OCI-LY7 (cell line): ENCODE results near the gene CRACDL. TPM values are rescaled to one million over a fixed set of nuclear protein-coding genes. Genes with fewer than 3 reads are reported as not detected.

Experiments used
- BruUV-seq: library from RNA; stranded (reverse); fragments of 400-500 nt; replicated peaks from 2 replicates; lab custom pipeline; 2021; lab: Mats Ljungman, UMichigan
- CTCF ChIA-PET: fragments of 300-600 bp; sonication (Branson Sonifier 250); formaldehyde crosslinking; loops from one replicate; lab custom pipeline; 2022; ENCODE audit warnings: antibody characterized with exemption; ENCODE audit not compliant: unreplicated experiment; lab: Charles Lee
- POLR2A ChIA-PET: fragments of 300-600 bp; sonication (Branson Sonifier 250); formaldehyde crosslinking; loops from one replicate; lab custom pipeline; 2022; ENCODE audit warnings: antibody characterized with exemption; lab: Charles Lee
- DNase-seq: peaks from one replicate; pipeline ENCODE4 v3.0.0-alpha.2; 2015; ENCODE audit warnings: low spot score
- H2AFZ ChIP-seq: fragments of 200-600 bp; sonication (generic), shearing (Covaris generic); 2 replicates; pipeline ENCODE4 v1.6.1; 2014; ENCODE audit warnings: mild to moderate bottlenecking, antibody characterized with exemption, low read length, moderate library complexity
- H3K27ac ChIP-seq: fragments of 200-600 bp; sonication (generic); 2 replicates; pipeline ENCODE4 v1.5.1; 2014; ENCODE audit warnings: mixed run types, low read depth, mild to moderate bottlenecking, moderate library complexity, low read length, inconsistent platforms; ENCODE audit not compliant: poor library complexity, severe bottlenecking
- H3K36me3 ChIP-seq: fragments of 200-600 bp; sonication (generic); 2 replicates; pipeline ENCODE4 v1.6.1; 2014; ENCODE audit warnings: mild to moderate bottlenecking, antibody characterized with exemption, low read length, moderate library complexity, mixed read lengths; ENCODE audit not compliant: insufficient read depth
- H3K4me1 ChIP-seq: fragments of 200-600 bp; sonication (generic); 2 replicates; pipeline ENCODE4 v1.5.1; 2014; ENCODE audit warnings: mild to moderate bottlenecking, low read length; ENCODE audit not compliant: insufficient read depth, poor library complexity, severe bottlenecking
- H3K4me2 ChIP-seq: fragments of 200-600 bp; sonication (generic); 2 replicates; pipeline ENCODE4 v1.6.1; 2014; ENCODE audit warnings: mild to moderate bottlenecking, low read length
- H3K4me3 ChIP-seq: fragments of 200-600 bp; sonication (generic); 2 replicates; pipeline ENCODE4 v1.5.1; 2014; ENCODE audit warnings: mild to moderate bottlenecking, low read depth, low read length; ENCODE audit not compliant: poor library complexity, severe bottlenecking
- H3K79me2 ChIP-seq: fragments of 200-600 bp; sonication (generic); 2 replicates; pipeline ENCODE4 v1.6.1; 2016; ENCODE audit warnings: low read depth, mild to moderate bottlenecking, low read length, moderate library complexity, mixed read lengths; ENCODE audit not compliant: insufficient read depth
- H3K9me2 ChIP-seq: fragments of 200-600 bp; sonication (generic); 2 replicates; pipeline ENCODE4 v1.6.1; 2016; ENCODE audit warnings: mild to moderate bottlenecking, low read length, mixed read lengths; ENCODE audit not compliant: insufficient read depth
- H3K9me3 ChIP-seq: fragments of 200-600 bp; sonication (generic); 2 replicates; pipeline ENCODE4 v1.6.1; 2014; ENCODE audit warnings: mild to moderate bottlenecking, mixed run types, low read length, mixed read lengths
- H4K20me1 ChIP-seq: fragments of 200-600 bp; sonication (generic); 2 replicates; pipeline ENCODE4 v1.6.1; 2014; ENCODE audit warnings: mild to moderate bottlenecking, antibody characterized with exemption, low read length, moderate library complexity, mixed read lengths; ENCODE audit not compliant: insufficient read depth
- CTCF ChIP-seq: fragments of 200-600 bp; sonication (generic); conservative IDR thresholded peaks from 2 replicates; pipeline ENCODE4 v1.5.1; 2014; ENCODE audit warnings: mild to moderate bottlenecking, antibody characterized with exemption, low read length, moderate library complexity, mixed read lengths
- EZH2phosphoT487 ChIP-seq: fragments of 200-600 bp; sonication (generic); IDR thresholded peaks from 2 replicates; pipeline ENCODE4 v1.6.1; 2018; ENCODE audit warnings: low read depth, borderline replicate concordance, mild to moderate bottlenecking, mixed run types, antibody characterized with exemption, low read length, moderate library complexity, mixed read lengths
- intact Hi-C: fragments of 100-400 bp; cut with micrococcal nuclease; formaldehyde crosslinking; loops from one replicate; pipeline ENCODE4 v1.10.0; 2022; ENCODE audit not compliant: unreplicated experiment
- total RNA-seq, 2 experiments: library from RNA; depleted of rRNA in 1 of 2; stranded (reverse); fragments of >200 nt in 1 of 2; shearing (Covaris generic) in 1 of 2; gene quantifications; 2 replicates each; pipeline ENCODE4 v1.2.3, GENCODE V29; 2014 to 2022

The CRACDL gene
- total RNA-seq, 2 experiments from 2014 or later, result 0.03 to 0.13 TPM

GRCh38 chr2:98826856-98827255 lies 109.2 kb downstream of the CRACDL start:
- H2AFZ ChIP-seq, result no peak overlapping the region
- CTCF ChIA-PET, result no interaction called here
- H3K36me3 ChIP-seq, result no peaks in the 10 kb centered on the region
- no peak overlapping the region for H3K27ac ChIP-seq
- POLR2A ChIA-PET, result no interaction called here
- H3K4me1 ChIP-seq, result peaks cover 19% of the 10 kb centered on the region
- intact Hi-C loops, result no loop called here
- no peaks in the 10 kb centered on the region for H3K9me3 ChIP-seq
- no peak for DNase-seq
- H3K4me3 ChIP-seq, result no peak overlapping the region
- H3K9me2 ChIP-seq, result no peaks in the 10 kb centered on the region
- H4K20me1 ChIP-seq, result no peaks in the 10 kb centered on the region
- no TSS peak for BruUV-seq
- H3K4me2 ChIP-seq, result no peak overlapping the region
- no peaks in the 10 kb centered on the region for H3K79me2 ChIP-seq
- no peak for TF ChIP-seq EZH2phosphoT487
- TF ChIP-seq CTCF, result no peak

GRCh38 chr2:98825858-98826257 lies 110.2 kb downstream of the CRACDL start:
- Histone ChIP-seq H3K4me2 (no peak overlapping the region), H3K27ac (no peak overlapping the region), H3K79me2 (no peaks in the 10 kb centered on the region), H4K20me1 (no peaks in the 10 kb centered on the region), H3K4me1 (peaks cover 19% of the 10 kb centered on the region), H2AFZ (no peak overlapping the region), H3K9me3 (no peaks in the 10 kb centered on the region), H3K4me3 (no peak overlapping the region), H3K36me3 (no peaks in the 10 kb centered on the region), H3K9me2 (no peaks in the 10 kb centered on the region)
- DNase-seq, result no peak
- ChIA-PET CTCF (no interaction called here), POLR2A (no interaction called here)
- no TSS peak for BruUV-seq
- intact Hi-C loops, result no loop called here
- TF ChIP-seq CTCF (no peak), EZH2phosphoT487 (no peak)

GRCh38 chr2:98825404-98825803 lies 110.6 kb downstream of the CRACDL start:
- CTCF ChIA-PET, result no interaction called here
- intact Hi-C loops, result no loop called here
- Histone ChIP-seq H3K4me3 (no peak overlapping the region), H3K4me2 (no peak overlapping the region), H3K79me2 (no peaks in the 10 kb centered on the region), H3K36me3 (no peaks in the 10 kb centered on the region), H3K27ac (no peak overlapping the region), H3K4me1 (peaks cover 19% of the 10 kb centered on the region), H2AFZ (no peak overlapping the region), H4K20me1 (no peaks in the 10 kb centered on the region), H3K9me3 (no peaks in the 10 kb centered on the region), H3K9me2 (no peaks in the 10 kb centered on the region)
- DNase-seq, result no peak
- no peak for TF ChIP-seq CTCF
- TF ChIP-seq EZH2phosphoT487, result no peak
- BruUV-seq, result no TSS peak
- POLR2A ChIA-PET, result no interaction called here
